Measurements from ENCODE around the gene AP3M1. TPM values are rescaled to one million over a fixed set of nuclear protein-coding genes. Genes with fewer than 3 reads are reported as not detected.

The AP3M1 gene
- total RNA-seq, 6 experiments from 2014 or later = 41.4 to 51.5 (median 47.0) TPM

GRCh38 chr10:74122060-74122459 is 28.6 kb downstream of the AP3M1 start:
- Mint-ChIP-seq H3K36me3 (ENCODE audit: low read depth) (peaks cover 75% of the 10 kb centered on the region), H3K4me3 (peak overlapping the region; percentile 16; the same call in 1 of the 2 replicates), H3K27me3 (ENCODE audit: insufficient read depth) (peaks cover 13% of the 10 kb centered on the region), H3K27ac (peak overlapping the region; percentile 47; the same call in 1 of the 2 replicates), H3K9me3 (no peaks in the 10 kb centered on the region), H3K4me1 (ENCODE audit: low read depth) (peaks cover 40% of the 10 kb centered on the region)
- no peak for DNase-seq
- TF ChIP-seq CTCF (IDR thresholded peaks at IDR 0.05) = no peak

- H3K27me3 Mint-ChIP-seq (ENCODE audit: insufficient read depth) = peaks cover 13% of the 10 kb centered on the region
- peaks cover 40% of the 10 kb centered on the region for H3K4me1 Mint-ChIP-seq (ENCODE audit: low read depth)
- H3K9me3 Mint-ChIP-seq = no peaks in the 10 kb centered on the region
- no peak overlapping the region for H3K4me3 Mint-ChIP-seq
- peaks cover 81% of the 10 kb centered on the region for H3K36me3 Mint-ChIP-seq (ENCODE audit: low read depth)
- no peak for TF ChIP-seq CTCF (IDR thresholded peaks at IDR 0.05)
- DNase-seq = no peak
- peak overlapping the region; percentile 47 for H3K27ac Mint-ChIP-seq
These were observed 29.3 kb downstream of the AP3M1 start for GRCh38 chr10:74121368-74121767.

DNA sequence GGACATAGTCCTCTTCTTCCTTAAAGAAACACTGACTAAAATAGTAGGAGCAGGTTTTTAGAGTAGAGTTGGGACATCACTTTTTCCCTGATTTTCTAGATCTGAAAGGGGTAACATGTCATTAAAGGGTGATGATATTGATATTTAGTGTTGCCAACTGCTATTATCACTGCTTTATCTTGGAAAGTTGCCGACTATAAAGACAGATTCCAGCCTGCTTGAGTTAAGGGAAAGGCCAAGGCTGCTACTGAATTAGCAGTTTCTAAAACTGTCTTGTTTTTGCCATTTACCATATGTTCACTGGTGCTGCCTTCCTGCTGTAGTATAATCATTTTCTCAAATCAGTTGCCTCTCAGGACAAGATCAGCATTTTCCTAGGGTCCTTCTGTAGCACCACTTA is 29.7 kb downstream of the AP3M1 start:
- Mint-ChIP-seq H3K27ac (peak overlapping the region; percentile 47), H3K27me3 (ENCODE audit: insufficient read depth) (peaks cover 13% of the 10 kb centered on the region), H3K36me3 (ENCODE audit: low read depth) (peaks cover 81% of the 10 kb centered on the region), H3K4me3 (no peak overlapping the region), H3K9me3 (no peaks in the 10 kb centered on the region), H3K4me1 (ENCODE audit: low read depth) (peaks cover 40% of the 10 kb centered on the region)
- no peak for DNase-seq
- TF ChIP-seq CTCF (IDR thresholded peaks at IDR 0.05) = no peak

DNA sequence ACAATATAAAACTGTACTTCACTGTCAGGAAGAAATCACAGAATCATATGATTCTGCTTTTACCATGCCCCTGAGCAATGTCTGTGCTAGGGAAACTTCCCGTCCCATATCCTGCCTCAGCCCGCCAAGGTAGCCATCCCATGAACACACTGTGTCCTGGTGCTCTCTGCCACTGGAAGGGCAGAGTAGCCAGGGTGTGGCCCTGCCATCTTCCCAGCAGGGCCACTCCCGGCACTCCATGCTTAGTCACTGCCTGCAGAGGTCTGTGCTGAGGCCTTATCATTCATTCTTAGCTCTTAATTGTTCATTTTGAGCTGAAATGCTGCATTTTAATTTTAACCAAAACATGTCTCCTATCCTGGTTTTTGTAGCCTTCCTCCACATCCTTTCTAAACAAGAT is 31.8 kb downstream of the AP3M1 start:
- no peak for TF ChIP-seq CTCF (IDR thresholded peaks at IDR 0.05)

DNA sequence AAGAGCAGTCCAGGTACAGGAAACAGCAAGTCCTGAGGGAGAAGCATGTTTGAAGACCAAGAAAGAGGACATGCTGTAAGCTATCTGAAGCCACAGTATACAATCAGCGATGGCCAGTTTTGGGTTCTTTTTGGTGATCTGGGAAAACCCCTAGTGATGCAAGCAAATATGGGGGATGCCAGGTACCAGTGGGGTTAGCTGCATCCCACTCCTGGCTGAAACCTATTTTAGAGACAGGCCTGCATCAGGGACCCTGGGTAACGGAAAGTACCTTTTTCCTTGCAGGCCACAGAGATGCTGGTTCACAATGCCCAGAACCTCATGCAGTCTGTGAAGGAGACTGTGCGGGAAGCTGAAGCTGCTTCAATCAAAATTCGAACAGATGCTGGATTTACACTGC is 32.9 kb downstream of the AP3M1 start:
- Mint-ChIP-seq H3K9me3 (no peaks in the 10 kb centered on the region; the same call in 1 of the 2 replicates), H3K27ac (peak overlapping the region; percentile 88), H3K27me3 (ENCODE audit: insufficient read depth) (peaks cover 13% of the 10 kb centered on the region), H3K4me3 (no peak overlapping the region), H3K4me1 (ENCODE audit: low read depth) (peaks cover 50% of the 10 kb centered on the region), H3K36me3 (ENCODE audit: low read depth) (peaks cover 86% of the 10 kb centered on the region)
- TF ChIP-seq CTCF (IDR thresholded peaks at IDR 0.05) = no peak
- DNase-seq = no peak

More for the DNA sequence above, 31.8 kb downstream of the AP3M1 start:
- H3K27ac Mint-ChIP-seq = peak overlapping the region; percentile 88
- H3K4me1 Mint-ChIP-seq (ENCODE audit: low read depth) = peaks cover 41% of the 10 kb centered on the region
- H3K4me3 Mint-ChIP-seq = no peak overlapping the region
- H3K36me3 Mint-ChIP-seq (ENCODE audit: low read depth) = peaks cover 88% of the 10 kb centered on the region
- peak; percentile 31 for DNase-seq
- H3K9me3 Mint-ChIP-seq = no peaks in the 10 kb centered on the region; the same call in 1 of the 2 replicates
- H3K27me3 Mint-ChIP-seq (ENCODE audit: insufficient read depth) = peaks cover 13% of the 10 kb centered on the region

- Mint-ChIP-seq H3K27me3 (ENCODE audit: insufficient read depth) (peaks cover 22% of the 10 kb centered on the region), H3K27ac (peak overlapping the region; percentile 73), H3K4me3 (peak overlapping the region; percentile 60), H3K4me1 (ENCODE audit: low read depth) (peaks cover 67% of the 10 kb centered on the region), H3K9me3 (no peaks in the 10 kb centered on the region; the same call in 1 of the 2 replicates), H3K36me3 (ENCODE audit: low read depth) (peaks cover 92% of the 10 kb centered on the region)
- DNase-seq = no peak
- no peak for TF ChIP-seq CTCF (IDR thresholded peaks at IDR 0.05)
These were observed 36.6 kb downstream of the AP3M1 start for GRCh38 chr10:74114041-74114448.

Data from HFFc6 (cell line).